SK-N-SH treated with all-trans-retinoic acid at 6 μM for 48 hours (cell line): ENCODE measurements around the gene JARID2.
"Not testable (repeated sequence)": the region's sequence is repeated elsewhere in the genome, so short reads cannot be mapped to it uniquely, and the experiment has no call there.

Source experiments
- ARNTL ChIP-seq: fragments of 450-650 bp; formaldehyde crosslinking; IDR thresholded peaks from 2 replicates; pipeline ENCODE4 v1.5.0; 2020; ENCODE audit warnings: low read depth, mild to moderate bottlenecking, moderate library complexity, borderline replicate concordance
- CSRNP3 ChIP-seq: fragments of 250-450 bp; sonication (Bioruptor Pico); IDR thresholded peaks from 2 replicates; pipeline ENCODE4 v1.5.1; 2021; ENCODE audit warnings: mild to moderate bottlenecking, moderate library complexity
- ESRRG ChIP-seq: fragments of 250-450 bp; sonication (Bioruptor Pico); IDR thresholded peaks from 2 replicates; pipeline ENCODE4 v1.6.1; 2021; ENCODE audit warnings: mild to moderate bottlenecking
- GLIS3 ChIP-seq: fragments of 250-450 bp; sonication (Bioruptor Pico); IDR thresholded peaks from 2 replicates; pipeline ENCODE4 v1.5.0; 2020; ENCODE audit warnings: mild to moderate bottlenecking, moderate library complexity
- OSR1 ChIP-seq: fragments of 250-450 bp; sonication (Bioruptor Pico); IDR thresholded peaks from 2 replicates; pipeline ENCODE4 v1.8.0; 2022; ENCODE audit warnings: moderate library complexity, mild to moderate bottlenecking, inconsistent platforms
- PATZ1 ChIP-seq: fragments of 250-450 bp; sonication (Bioruptor Pico); IDR thresholded peaks from 2 replicates; pipeline ENCODE4 v1.8.0; 2020; ENCODE audit warnings: mild to moderate bottlenecking, moderate library complexity, borderline replicate concordance
- POU6F1 ChIP-seq: fragments of 250-450 bp; sonication (Bioruptor Pico); IDR thresholded peaks from 2 replicates; pipeline ENCODE4 v1.8.0; 2021; ENCODE audit warnings: low read depth, mild to moderate bottlenecking, moderate library complexity, borderline replicate concordance
- PPARA ChIP-seq: fragments of 250-450 bp; sonication (Bioruptor Pico); IDR thresholded peaks from 2 replicates; pipeline ENCODE4 v1.5.0; 2020; ENCODE audit warnings: mild to moderate bottlenecking, borderline replicate concordance
- RARB ChIP-seq: fragments of 250-450 bp; sonication (Bioruptor Pico); IDR thresholded peaks from 2 replicates; pipeline ENCODE4 v1.8.0; 2021; ENCODE audit warnings: mild to moderate bottlenecking, moderate library complexity
- TOX ChIP-seq: fragments of 250-450 bp; sonication (Bioruptor Pico); IDR thresholded peaks from 2 replicates; pipeline ENCODE4 v1.8.0; 2021; ENCODE audit warnings: mild to moderate bottlenecking, moderate library complexity, borderline replicate concordance
- ZC3H10 ChIP-seq: fragments of 250-450 bp; sonication (Bioruptor Pico); IDR thresholded peaks from 2 replicates; pipeline ENCODE4 v1.5.1; 2021; ENCODE audit warnings: mild to moderate bottlenecking, moderate library complexity
- ZFP3 ChIP-seq: fragments of 250-450 bp; sonication (Bioruptor Pico); IDR thresholded peaks from 2 replicates; pipeline ENCODE4 v1.5.0; 2020; ENCODE audit warnings: mild to moderate bottlenecking, moderate library complexity
- ZFP30 ChIP-seq: fragments of 450-650 bp; formaldehyde crosslinking; IDR thresholded peaks from 2 replicates; pipeline ENCODE4 v1.5.0; 2022; ENCODE audit warnings: mild to moderate bottlenecking, moderate library complexity
- ZNF565 ChIP-seq: fragments of 450-650 bp; formaldehyde crosslinking; conservative IDR thresholded peaks from 2 replicates; pipeline ENCODE4 v1.5.0; 2020; ENCODE audit warnings: low read depth, mild to moderate bottlenecking, moderate library complexity

DNA sequence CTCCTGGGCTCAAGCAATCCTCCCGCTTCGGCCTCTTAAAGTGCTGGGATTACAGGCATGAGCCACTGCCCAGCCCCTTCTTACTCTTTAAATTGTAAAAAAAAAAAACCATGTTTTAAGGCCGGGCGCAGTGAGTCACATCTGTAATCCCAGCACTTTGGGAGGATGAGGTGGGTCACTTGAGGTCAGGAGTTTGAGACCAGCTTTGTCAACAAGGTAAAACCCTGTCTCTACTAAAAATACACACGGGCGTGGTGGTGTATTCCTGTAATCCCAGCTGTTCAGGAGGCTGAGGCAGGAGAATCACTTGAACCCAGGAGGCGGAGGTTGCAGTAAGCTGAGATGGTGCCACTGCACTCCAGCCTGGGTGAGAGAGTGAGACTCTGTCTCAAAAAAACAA is 43.6 kb downstream of the JARID2 start:
- not testable (repeated sequence) for TF ChIP-seq TOX (CRISPR knock-in tag); GLIS3 (CRISPR knock-in tag); OSR1 (CRISPR knock-in tag); PATZ1; CSRNP3 (CRISPR knock-in tag); PPARA; RARB (CRISPR knock-in tag); ARNTL (CRISPR knock-in tag); ZNF565; ZFP3 (CRISPR knock-in tag); POU6F1 (CRISPR knock-in tag); ZFP30 (CRISPR knock-in tag); ESRRG (CRISPR knock-in tag); ZC3H10 (CRISPR knock-in tag)
